HG03135 (cell line): Measurements from ENCODE around the gene ILF3.
A peak's percentile ranks its signal among the peaks of the same experiment; 100 is the strongest.

Experiments used
- ATAC-seq: cut with Tn5 transposase; IDR thresholded peaks from one replicate; pipeline ENCODE4 v1.9.1; 2021; ENCODE audit warnings: mild to moderate bottlenecking, moderate library complexity; ENCODE audit not compliant: unreplicated experiment

Gene ILF3

DNA sequence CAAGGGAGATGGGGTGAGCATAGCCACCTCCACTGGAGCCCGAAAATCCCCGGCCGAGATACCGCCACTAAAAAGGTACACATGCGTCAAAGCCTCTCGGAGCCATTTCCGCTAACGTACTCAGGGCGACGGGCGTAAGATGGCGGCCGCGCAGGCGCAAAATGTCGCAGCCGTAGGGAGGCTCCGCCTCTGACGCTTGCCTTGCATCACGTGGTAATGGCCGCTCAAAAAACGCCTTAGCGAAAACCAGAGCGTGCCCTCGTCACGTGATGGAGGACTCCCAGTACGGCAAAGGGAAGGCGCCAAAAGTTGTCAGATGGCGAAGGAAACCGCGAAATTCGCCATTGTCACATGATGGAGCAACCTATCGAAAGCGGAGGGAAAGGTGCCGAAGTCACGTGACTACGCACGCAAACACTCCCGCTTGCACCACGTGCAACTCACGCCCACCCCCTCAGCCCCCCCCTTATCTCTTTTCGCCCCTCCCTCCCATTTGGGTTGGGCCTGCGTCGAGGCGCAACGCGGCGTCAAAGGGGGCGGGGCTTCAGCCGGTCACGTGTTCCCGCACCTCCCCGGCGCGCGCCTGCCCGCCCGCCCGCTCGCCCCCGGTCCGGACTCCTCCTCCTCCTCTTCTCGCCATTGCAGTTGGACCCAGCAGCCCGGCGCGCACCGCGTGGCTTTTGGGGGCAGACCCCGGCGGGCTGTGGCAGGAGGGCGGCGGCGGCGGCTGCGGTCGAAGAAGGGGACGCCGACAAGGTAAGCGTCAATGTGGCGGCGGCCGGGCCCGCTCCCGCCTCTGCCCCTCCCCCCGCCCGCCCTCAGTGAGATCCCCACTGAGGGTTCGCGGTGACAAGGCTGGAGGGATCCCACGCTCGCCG, at the start of gene ILF3:
ILF3 (plus strand) TSS at position 615 of the 878 bp plus-strand sequence. CDS start 16,260 bp downstream, outside the sequence.
- ATAC-seq: peak; percentile 72

DNA sequence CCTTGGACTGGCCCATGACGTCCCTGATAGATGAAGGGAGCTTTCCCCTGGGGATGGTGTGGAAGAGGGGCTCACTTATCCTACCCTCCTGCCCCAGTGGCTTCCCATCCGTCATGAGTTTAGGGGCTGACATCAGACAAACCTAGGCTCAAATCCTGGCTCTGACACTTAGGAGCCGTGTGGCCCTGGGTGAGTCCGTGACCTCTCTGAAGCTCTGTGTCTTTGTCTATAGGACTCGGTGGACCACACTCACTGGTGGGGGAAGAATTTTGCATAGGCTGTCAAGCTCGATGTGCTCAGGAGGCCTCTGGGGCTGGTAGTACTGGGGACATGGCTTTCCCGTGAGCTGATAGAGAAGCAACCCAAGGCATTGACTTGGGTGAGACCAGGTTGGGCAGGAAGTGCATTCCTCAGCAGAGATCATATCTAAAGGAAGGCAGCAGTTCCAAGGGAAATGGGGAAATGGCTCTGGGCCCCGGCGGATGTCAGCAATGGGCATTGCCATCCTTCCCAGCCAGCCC, 49.6 kb upstream of the ILF3 start:
- ATAC-seq: peak; percentile 23

DNA sequence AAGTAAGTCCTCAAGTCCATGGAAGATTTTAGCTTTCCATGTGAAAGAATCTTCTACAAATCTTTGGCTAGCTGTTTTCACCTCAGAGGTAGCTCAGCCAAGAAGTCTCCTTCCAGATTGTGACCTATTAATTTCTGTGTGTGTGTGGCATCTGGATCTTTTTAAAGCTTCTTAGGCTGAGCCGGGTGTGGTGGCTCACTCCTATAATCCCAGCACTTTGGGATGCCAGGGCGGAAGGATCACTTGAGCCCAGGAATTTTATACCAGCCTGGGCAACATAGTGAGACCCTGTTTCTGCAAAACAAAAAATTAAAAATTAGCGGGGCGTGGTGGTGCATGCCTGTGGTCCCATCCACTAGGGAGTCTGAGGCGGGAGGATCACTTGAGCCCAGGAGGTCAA, 42.2 kb upstream of the ILF3 start:
- no peak for ATAC-seq

DNA sequence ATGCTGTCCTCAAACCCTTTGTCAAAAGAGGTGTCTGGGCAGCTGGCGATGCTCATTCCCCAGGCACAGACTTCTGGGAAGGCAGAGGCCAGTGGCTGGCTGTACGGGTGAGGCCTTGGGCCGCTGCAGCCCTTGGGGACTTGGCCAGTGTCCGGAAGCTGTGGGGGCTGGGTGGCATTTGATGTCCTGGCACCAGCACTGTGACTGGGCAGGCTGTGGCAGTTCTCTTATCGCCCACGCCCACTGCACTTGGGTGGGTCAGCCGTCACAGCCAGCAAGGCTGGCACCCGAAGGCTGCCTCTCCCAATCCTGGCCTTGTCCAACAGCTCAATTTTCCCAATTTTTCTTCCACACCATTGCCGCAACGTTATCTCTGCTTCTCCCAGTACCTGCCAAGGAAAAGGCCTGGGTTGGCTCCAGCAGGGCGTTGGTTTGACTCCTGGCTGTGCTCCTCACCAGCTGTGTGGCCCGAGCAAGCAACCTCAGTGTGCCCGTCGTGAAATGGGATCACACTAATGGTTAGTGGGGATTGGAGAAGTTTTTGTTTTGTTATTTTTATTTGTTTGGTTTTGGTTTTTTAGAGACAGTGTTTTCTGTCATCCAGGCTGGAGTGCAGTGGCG, 41.5 kb upstream of the ILF3 start:
- ATAC-seq: no peak

DNA sequence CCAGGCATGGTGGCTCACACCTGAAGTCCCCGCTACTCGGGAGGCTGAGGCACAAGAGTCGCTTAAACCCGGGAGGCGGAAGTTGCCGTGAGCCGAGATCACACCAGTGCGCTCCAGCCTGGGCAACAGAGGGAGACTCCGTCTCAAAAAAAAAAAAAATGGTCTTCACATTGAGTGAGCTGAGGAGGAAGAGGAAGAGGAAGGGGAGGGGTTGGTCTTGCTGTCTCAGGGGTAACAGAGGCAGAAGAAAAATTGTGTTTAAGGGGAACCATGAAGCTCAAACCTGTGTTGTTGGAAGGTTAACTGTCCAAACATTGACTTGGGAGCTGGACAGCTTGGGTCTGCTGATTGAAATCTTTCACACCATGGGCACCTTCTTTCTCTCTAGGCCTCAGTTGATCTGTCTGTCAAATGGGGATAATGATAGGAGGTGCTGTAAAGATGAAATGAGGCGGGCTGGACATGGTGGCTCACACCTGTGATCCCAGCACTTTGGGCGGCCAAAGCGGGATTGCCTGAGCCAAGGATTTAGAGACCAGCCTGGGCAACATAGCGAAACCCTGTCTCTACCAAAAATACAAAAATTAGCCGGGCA, 38.6 kb upstream of the ILF3 start:
- no peak for ATAC-seq

DNA sequence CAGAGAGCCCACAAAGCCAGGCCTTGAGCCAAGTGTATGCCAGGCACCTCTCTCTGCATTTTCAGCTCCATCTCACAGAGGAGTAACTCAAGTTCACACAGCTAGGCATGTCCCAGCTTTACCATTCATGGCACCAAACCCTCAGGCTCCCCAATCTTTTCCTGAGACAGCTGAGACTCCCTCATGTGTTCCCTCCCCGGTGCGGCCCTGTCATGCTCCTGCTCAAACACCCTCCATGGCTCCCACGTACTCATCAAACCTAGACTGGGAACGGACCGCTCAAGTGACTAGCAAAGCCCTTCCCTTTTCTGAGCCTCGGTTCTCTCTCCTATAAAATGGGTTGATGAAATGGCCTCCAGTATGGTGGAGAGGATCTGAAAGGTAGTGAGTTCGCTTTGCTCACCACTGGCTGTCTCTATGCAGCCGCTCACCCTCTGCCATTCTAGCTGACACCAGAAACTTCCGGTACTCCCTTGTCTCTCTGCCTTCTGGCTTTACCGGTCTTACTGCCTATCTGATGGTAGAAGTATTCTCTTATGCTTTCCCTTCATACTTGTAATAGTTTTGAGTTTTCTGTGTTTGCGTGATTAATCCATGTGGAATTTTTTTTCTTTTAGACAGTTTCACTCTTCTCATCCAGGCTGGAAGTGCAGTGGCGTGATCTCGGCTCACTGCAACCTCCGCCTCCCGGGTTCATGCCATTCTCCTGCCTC, 36.6 kb upstream of the ILF3 start:
- ATAC-seq: no peak

DNA sequence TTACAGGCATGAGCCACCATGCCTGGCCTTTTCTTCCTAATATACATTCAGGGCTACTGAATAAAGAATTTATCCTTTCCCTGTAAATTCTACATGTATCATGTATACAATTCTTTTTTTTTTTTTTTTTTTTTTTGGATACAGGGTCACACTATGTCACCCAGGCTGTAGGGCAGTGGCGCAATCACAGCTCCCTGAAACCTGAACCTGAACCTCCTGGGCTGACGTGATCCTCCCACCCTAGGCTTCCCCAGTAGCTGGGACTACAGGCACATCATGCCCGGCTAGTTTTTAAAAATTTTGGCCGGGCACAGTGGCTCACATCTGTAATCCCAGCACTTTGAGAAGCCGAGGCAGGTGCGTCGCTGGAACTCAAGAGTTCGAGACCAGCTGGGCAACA, 35.3 kb upstream of the ILF3 start:
- no peak for ATAC-seq

DNA sequence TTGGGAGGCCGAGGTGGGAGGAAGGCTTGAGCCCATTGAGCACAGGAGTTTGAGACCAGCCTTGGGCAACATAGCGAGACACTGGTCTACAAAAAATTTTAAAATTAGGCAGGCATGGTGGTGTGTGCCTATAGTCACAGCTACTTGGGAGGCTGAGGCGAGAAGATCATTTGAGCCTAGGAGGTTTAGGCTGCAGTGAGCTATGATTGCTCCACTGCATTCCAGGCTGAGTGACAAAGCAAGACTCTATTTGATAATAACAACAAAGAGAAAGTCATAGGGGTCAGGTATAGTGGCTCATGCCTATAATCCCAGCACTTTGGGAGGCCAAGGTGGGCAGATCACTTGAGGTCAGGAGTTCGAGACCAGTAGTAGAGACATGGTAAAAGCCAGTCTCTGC, 33.4 kb upstream of the ILF3 start:
- ATAC-seq: no peak

DNA sequence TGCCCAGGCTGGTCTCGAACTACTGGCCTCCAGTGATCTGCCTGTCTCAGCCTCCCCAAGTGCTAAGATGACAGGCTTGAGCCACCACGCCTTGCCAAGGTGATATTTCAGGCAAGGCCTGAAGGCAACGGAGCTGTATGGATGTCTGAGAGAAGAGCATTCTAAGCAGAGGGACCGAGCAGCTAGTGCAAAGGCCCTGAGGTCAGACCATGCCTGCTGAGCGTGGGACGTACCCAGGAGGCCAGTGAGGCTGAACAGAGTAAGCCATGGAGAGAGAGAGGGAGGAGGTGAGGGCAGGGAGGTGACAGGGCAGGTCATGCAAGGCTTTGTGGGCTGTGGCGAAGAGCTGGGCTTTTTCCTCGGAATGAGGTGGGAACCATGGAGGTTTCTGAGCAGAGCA, 32.2 kb upstream of the ILF3 start:
- ATAC-seq: no peak

DNA sequence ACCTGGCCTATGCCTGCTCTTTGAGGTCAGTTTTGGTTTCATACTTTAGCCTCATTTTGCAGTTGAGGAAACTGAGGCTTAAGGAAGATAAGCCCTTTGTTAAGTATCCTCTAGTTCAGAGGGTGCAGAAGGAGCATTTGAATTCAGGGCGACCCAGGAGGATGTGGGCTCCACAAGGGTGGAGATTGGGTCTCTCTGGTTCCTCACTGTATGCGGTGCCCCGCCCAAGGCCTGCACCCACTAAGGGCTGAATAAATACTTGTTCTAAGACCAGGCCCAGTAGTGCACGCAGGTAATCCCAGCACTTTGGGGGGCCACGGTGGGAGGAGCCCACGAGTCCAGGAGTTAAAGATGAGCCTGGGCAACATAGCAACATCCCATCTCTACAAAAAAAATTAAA, 29.6 kb upstream of the ILF3 start:
- ATAC-seq: no peak

DNA sequence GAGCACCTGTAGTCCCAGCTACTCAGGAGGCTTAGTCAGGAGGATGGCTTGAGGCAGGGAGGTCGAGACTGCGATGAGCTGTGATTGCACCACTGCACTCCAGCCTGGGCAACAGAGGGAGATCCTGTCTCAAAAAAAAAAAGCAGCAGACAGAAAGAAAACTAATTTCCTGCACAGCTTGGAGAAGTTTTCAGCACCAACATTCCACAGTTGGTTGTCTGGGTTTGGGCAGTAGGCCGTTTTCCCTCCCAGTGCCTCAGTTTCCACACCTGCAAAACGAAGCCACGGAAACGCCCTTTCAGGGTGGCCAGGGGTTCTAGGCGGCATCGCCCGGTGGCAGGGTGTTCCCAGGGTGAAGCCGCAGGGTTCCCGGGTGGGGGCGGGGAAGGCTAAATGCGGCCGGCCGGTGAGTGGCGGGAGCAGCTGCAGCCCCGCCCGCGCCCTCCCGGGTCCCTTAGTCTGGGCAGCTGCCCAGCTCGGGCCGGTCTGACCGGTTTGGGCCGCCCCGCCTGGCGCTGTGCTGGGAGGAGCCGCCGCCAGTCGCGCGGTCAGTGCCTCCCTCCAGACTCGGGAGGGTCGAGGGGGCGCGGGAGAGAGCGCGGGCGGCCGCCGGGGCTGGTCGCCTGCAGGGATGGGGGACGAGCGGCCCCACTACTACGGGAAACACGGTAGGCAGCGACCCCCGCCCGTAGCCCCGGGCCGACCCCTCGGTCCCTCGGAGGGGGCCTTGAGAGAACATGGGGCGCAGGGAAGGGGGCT, 29.0 kb upstream of the ILF3 start, which contains the start of gene SLC44A2:
SLC44A2 (plus strand) TSS at position 551 of the 759 bp plus-strand sequence; CDS start at position 632, 81 bp downstream.
- ATAC-seq: no peak

DNA sequence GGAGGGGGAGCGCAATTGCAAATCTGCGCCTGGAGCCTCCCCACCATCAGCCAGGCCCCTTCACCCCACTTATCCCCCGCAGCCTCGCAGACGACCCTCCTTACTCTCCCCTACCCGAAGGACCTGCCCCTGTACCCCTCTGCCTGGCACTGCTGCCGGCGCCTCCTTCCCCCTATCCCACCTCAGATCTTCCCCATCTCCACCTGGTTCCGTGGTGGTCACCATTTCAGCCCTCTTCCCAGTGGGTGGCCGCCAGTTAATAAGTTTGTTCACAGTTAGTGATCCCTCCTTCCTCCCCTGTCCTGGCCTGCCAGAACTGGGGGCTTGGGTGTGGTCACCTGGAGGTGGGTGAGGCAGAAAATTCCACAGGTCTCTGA, 28.4 kb upstream of the ILF3 start:
- ATAC-seq: no peak

DNA sequence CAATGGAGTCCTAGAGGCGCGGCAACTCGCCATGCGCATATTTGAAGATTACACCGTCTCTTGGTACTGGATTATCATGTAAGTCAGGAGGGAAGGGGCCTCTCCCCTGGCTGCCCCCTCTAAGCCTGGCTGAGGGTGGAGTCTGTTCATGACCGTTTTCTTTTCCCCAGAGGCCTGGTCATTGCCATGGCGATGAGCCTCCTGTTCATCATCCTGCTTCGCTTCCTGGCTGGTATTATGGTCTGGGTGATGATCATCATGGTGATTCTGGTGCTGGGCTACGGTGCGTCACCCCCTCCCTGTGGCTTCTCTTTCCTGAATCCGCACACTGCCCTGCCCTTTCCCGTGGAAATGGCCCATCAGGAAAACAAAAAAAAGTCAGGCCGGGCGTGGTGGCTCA, 22.3 kb upstream of the ILF3 start:
- ATAC-seq: no peak

DNA sequence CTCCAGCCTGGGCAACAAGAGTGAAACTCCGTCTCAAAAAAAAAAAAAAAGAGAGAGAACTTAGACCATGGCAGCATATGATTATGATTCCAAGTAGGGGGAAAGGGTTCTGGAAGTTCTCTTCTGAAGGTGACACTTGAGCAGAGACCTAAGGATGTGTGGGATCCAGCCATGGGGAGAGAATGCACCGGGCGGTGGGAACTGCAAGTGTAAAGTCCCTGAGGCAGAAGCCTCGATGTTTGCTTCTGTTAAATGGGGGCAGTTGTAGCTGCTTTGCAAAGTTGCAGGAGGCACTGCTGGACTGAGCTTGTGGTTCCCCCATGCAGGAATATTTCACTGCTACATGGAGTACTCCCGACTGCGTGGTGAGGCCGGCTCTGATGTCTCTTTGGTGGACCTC, 19.7 kb upstream of the ILF3 start:
- no peak for ATAC-seq

DNA sequence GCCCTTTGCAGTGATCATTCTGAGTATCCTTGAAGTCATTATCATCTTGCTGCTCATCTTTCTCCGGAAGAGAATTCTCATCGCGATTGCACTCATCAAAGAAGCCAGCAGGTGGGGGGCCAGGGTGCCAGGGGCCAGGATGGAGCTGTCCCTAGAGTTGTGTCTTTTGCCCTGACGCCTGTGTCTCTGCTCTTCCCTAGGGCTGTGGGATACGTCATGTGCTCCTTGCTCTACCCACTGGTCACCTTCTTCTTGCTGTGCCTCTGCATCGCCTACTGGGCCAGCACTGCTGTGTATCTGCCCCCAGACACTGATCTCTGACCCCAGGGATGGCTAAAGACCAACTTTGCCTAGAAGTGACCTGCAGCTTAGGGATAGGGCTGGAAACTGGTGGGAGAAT, 19.2 kb upstream of the ILF3 start:
- no peak for ATAC-seq

DNA sequence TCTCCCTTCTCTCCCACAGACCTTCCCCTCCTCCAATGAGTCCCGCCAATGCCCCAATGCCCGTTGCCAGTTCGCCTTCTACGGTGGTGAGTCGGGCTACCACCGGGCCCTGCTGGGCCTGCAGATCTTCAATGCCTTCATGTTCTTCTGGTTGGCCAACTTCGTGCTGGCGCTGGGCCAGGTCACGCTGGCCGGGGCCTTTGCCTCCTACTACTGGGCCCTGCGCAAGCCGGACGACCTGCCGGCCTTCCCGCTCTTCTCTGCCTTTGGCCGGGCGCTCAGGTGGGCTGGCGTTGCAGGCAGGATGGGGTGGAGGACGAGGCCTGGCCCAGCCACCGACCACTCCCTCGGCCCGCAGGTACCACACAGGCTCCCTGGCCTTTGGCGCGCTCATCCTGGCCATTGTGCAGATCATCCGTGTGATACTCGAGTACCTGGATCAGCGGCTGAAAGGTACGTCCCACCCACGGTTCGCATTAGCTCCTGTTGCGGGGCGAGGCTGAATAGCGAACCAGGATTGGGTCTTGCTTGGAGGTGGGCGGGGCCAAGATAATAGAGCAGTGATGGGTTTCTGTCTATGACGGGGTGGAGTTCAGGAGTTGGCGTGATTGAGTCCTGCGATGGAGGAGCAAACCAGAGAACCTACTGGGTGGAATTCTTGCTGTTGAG, 17.7 kb upstream of the ILF3 start:
- no peak for ATAC-seq

DNA sequence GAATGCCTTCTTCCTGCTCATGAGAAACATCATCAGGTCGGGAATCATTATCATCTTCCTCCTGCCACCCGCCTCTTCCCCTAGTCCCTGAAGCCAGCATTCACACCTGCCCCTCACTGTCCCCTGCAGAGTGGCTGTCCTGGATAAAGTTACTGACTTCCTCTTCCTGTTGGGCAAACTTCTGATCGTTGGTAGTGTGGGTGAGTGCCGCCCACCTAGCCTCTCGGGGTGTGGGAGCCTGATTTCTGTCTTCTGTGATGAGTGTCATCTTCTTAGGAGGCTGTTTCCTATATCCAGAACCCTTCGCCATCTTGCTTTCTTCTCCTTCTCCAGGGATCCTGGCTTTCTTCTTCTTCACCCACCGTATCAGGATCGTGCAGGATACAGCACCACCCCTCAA, 16.3 kb upstream of the ILF3 start:
- ATAC-seq: no peak

DNA sequence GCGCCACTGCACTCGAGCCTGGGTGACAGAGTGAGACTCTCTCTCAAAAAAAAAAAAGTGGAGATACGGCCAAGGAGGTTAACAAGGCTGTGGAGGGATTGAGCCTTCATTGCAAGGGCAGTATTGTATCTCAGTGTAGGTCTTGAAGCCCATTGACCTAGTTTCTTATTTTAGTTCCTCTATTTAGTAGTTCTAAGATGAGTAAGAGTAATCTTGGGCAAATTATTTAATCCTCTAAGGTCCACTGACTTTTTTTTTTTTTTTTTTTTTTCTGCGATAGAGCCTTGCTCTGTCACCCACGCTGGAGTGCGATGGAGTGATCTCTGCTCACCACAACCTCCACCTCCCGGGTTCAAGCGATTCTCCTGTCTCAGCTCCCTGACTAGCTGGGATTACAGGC, 14.3 kb upstream of the ILF3 start:
- ATAC-seq: no peak

DNA sequence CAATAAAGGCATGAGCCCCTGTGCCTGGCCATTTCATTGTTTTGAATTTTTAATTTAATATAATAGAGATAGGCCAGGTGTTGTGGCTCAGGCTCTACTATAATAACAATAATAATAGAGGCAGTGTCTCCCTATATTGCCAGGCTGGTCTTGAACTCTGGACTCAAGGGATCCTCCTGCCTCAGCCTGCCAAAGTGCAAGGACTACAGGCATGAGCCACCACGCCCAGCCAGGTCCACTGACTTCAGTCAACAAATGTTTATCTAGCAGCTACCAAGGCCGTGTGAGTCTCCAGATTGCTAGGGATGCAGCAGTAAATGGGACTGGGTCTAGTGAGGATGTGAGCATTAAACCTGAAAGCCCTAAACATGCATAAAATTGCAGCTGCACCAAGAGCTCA, 13.8 kb upstream of the ILF3 start:
- no peak for ATAC-seq

DNA sequence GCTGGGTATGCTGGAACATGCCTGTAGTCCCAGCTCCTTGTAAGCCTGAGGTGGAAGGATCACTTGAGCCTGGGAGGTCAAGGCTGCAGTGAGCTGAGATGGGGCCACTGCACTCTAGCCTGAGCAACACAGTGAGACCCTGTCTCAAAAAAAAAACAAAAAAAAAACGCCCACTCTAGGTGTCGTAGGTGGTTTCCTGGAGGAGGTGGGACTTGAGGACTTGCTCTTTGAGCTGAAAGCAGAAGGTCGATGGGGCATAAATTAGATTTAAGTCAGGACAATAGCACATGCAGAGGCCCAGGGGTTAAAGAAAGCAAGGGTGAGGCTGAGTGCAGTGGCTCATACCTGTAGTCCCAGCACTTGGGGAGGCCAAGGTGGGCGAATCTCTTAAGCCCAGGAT, 12.9 kb upstream of the ILF3 start:
- ATAC-seq: no peak
